ENCODE data around the gene FAM53B.
A peak's percentile ranks its signal among the peaks of the same experiment; 100 is the strongest.

Gene FAM53B

GRCh38 chr10:124727361-124727960 lies 16.7 kb downstream of the FAM53B start:
- no peak for DNase-seq

DNA sequence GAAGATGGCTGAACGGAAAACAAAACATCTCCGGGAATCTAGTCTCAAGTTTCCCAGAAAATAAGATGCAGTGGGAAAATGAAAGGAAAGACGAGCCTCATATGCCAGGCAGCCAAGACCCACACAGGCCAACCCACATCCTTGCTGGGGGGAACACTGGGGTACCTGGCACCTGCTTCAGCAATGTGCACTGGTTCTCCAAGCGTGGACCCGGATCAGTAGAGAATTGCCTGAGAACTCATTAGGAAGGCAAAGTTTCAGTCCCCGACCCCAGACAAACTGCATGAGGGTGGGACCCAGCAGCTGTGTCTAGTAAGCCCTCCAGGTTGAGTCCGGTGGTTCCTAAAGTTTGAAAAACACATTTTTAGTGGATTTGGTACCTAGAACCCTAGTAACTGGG lies 18.4 kb downstream of the FAM53B start:
- no peak for DNase-seq

DNA sequence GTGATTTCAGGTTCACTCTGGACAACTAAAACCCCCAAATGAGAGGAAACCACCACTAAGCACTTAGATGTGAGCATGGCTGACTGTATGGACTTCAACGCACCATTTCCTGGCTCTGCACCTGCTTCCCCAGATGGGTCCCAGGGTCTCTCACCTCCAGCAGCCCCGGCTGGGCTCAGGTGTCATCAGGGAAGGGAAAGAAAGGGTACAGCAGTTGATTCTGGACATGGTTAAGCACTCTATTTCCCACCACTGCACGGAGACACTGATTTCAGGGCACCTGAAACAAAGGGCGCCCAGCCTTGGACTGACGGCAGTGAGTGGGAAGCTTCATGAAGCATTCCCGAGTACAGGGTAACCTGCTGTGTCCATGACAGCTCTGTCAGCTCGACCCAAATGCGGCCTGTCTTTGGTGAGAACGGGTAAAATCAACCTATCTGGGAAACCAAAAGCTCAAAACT lies 19.0 kb downstream of the FAM53B start:
- no peak for DNase-seq

GRCh38 chr10:124724279-124725027 lies 19.7 kb downstream of the FAM53B start:
- DNase-seq = peak in 1 of 2 experiments; percentile 63

- no peak for DNase-seq
Observed at GRCh38 chr10:124723826-124724225, 20.4 kb downstream of the FAM53B start.

DNA sequence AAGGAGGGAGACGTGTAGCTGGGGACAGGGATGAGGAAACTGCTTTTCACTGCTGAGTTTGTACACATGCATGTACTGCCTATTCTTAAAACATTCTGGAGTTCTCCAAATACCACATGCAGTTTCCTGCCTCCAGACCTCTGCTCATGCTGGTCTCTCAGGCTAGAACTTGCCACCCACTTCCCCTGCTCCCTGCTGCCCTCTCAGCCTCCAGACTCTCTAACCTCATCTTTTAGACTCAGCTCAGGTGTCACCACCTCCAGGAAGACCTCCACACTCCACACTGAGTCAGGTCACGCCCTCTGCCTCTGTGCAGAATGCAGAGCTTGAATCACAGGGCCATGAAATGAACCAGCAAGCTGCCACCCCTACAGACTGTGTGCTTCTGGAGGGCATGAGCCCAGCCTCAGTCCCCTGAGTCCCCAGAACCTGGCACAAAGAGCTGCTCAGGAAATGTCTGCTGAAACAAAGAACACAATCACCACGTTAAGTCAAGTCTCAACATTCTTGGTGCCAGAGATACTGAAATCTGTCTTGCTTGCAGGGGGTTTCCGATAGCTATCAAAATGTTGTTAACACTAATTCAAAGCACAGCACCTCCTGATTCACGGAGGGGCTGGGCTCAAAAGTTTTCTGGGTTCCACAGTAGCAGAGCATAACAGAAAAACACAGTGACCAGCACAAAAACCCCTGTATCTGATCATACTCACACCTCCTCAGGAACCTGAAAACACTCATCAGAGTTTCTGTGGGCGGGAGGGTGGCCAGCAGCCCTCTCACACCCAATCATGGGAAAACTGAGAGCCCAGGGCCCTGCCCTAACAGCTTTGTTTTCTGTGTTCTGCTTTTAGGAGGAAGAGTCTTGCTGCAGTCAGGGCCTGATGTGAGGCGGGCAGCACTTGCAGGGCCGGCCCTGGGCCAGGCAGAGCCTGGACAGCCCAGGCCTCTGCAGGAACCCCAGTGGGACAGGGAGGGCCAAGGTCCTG lies 21.1 kb downstream of the FAM53B start:
- DNase-seq = no peak

DNA sequence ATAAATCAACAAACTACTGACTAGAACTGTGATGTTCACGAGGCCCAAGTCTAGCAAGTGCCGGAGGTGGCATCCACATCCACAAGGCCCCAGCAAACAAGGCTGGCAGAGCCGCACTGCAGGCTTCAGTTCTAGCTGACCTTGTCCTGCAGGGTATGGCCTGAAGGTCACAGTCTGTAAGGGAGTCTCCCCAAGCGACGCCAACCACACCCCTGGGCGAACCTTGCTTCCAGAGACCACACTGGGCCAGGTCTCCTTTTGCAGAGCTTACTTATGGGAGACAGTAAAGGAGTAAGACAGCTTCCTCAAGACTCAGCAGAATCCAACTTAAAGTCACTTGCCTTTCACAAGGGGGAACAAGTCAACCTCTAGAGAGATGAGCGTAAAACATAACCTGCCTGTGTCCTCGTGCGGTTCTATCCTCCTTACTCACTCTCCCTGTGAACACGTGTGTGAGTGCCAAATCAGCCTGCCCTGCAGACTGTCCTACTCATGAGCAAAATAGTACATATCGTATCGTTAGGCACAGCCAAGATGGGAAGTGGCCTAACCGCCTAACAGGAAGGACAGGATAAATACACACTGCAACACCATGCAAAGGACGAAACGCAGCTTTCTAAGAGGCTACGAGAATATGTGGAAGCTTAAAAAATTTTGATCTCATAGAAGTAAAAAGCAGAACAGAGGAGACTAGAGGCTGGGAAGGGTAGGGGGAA lies 22.7 kb downstream of the FAM53B start:
- no peak for DNase-seq

GRCh38 chr10:124719213-124719851 lies 24.8 kb downstream of the FAM53B start:
- no peak for DNase-seq

GRCh38 chr10:124717911-124718741 lies 26.1 kb downstream of the FAM53B start:
- no peak for DNase-seq

GRCh38 chr10:124717041-124717757 lies 27.0 kb downstream of the FAM53B start:
- DNase-seq = no peak

- DNase-seq = no peak
Observed at GRCh38 chr10:124716369-124716768, 27.8 kb downstream of the FAM53B start.

DNA sequence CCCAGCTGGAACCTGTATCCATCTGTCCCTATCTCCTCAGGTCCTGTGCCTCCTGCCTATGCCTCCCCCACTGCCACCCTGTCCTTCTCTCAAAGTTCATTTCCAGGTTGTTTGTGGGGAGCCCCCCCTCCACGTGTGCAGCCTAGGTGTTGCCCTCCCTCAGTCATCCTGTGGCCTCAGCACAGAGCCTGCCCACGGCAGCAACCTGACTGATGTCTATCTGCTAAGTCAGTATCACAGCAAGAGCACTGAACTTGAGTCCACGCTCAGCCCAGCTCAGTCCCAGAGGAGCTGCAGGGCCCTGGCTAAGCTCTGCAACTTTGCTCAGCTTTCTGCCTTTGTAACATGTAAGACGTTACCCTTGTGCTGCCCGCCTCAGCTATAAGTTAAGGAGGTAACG lies 28.7 kb downstream of the FAM53B start:
- no peak for DNase-seq

- no peak for DNase-seq
Observed at GRCh38 chr10:124713679-124714255, 30.4 kb downstream of the FAM53B start.

- no peak for DNase-seq
Observed at GRCh38 chr10:124712704-124713407, 31.3 kb downstream of the FAM53B start.

DNA sequence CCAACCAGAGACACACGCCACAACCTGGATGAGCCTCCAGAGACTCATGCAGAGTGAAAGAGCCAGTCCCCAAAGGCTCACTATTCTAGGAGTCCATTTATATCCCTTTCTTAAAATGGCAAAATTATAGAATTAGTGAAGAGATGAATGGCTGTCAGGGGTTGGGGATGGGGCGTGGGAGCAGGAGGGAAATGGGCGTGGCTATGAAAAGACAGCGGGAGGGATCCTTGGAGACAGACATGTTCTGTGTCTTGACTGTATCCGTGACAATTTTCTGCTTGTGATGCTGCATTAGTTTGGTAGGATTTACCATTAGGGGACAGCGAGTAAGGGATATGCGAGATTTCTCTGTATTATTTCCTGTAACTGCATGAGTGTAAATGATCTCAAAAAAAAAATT lies 33.0 kb downstream of the FAM53B start:
- no peak for DNase-seq

GRCh38 chr10:124710266-124710881 lies 33.8 kb downstream of the FAM53B start:
- no peak for DNase-seq

- DNase-seq = no peak
Observed at GRCh38 chr10:124709861-124710260, 34.3 kb downstream of the FAM53B start.

- DNase-seq = no peak
Observed at GRCh38 chr10:124708922-124709520, 35.2 kb downstream of the FAM53B start.

Data from NCI-H526 (cell line).